ENCODE data around the gene NXPE1. TPM values are rescaled to one million over a fixed set of nuclear protein-coding genes. Genes with fewer than 3 reads are reported as not detected.

NXPE1 gene
- total and polyA plus RNA-seq, 2 experiments from 2014 or later: not detected

- Histone ChIP-seq H3K4me2 (peak overlapping the region; percentile 57), H3K79me2 (replicated peaks; ENCODE audit: insufficient read depth) (no peaks in the 10 kb centered on the region), H3K4me1 (ENCODE audit: insufficient read depth) (peaks cover 63% of the 10 kb centered on the region), H3K36me3 (ENCODE audit: insufficient read depth) (no peaks in the 10 kb centered on the region), H3K4me3 (peak overlapping the region; percentile 32), H3K9me2 (ENCODE audit: insufficient read depth) (no peaks in the 10 kb centered on the region), H3K27ac (ENCODE audit: low read depth) (peak overlapping the region; percentile 93), H2AFZ (no peak overlapping the region), H3F3A (replicated peaks; ENCODE audit: low read depth) (no peaks in the 10 kb centered on the region; the same call in 1 of the 2 replicates), H3K27me3 (ENCODE audit: insufficient read depth) (no peaks in the 10 kb centered on the region), H4K20me1 (replicated peaks; ENCODE audit: insufficient read depth) (no peaks in the 10 kb centered on the region)
- peak; percentile 79 for DNase-seq (ENCODE audit: low spot score)
- no peaks in the 10 kb centered on the region for H3K27me3 Mint-ChIP-seq (ENCODE audit: insufficient read depth, low read depth, poor library complexity)
- peaks cover 55% of the 10 kb centered on the region for H3K4me1 Mint-ChIP-seq
- peak; percentile 76 for ATAC-seq
- peak overlapping the region; percentile 56 for H3K4me3 Mint-ChIP-seq
- H3K9me3 Mint-ChIP-seq: peaks cover 14% of the 10 kb centered on the region
- peak overlapping the region; percentile 88 for H3K27ac Mint-ChIP-seq
- peaks cover 22% of the 10 kb centered on the region for H3K36me3 Mint-ChIP-seq (ENCODE audit: low read depth)
- TF ChIP-seq JUNB (IDR thresholded peaks at IDR 0.05; ENCODE audit: unreplicated experiment) (no peak), ZNF331 (CRISPR knock-in tag; IDR thresholded peaks at IDR 0.05; ENCODE audit: low read depth) (no peak), REST (IDR thresholded peaks at IDR 0.05; ENCODE audit: unreplicated experiment) (no peak), ETS1 (IDR thresholded peaks at IDR 0.05) (no peak), CREB1 (CRISPR knock-in tag; IDR thresholded peaks at IDR 0.05; ENCODE audit: low read depth) (no peak), EZH2 (IDR thresholded peaks at IDR 0.05; ENCODE audit: low read depth, unreplicated experiment) (no peak), STAT1 (IDR thresholded peaks at IDR 0.05; ENCODE audit: unreplicated experiment) (no peak), ZNF114 (CRISPR knock-in tag; IDR thresholded peaks at IDR 0.05) (peak; percentile 76; the same call in 1 of the 2 replicates), EZH2phosphoT487 (IDR thresholded peaks at IDR 0.05; ENCODE audit: unreplicated experiment) (no peak), CTCF (conservative IDR thresholded peaks at IDR 0.05; ENCODE audit: low read depth in 2 of 2) (no peak), POLR2AphosphoS5 (IDR thresholded peaks at IDR 0.05; ENCODE audit: low read depth) (no peak), ZNF462 (CRISPR knock-in tag; IDR thresholded peaks at IDR 0.05) (peak; percentile 12; the same call in 1 of the 2 replicates), NANOG (IDR thresholded peaks at IDR 0.05; ENCODE audit: borderline replicate concordance) (peak; percentile 76; the same call in 1 of the 2 replicates)
Observed at GRCh38 chr11:114478001-114478410, 81.7 kb downstream of the NXPE1 start.

Data from GM23338 (cell line).